Uterus (tissue), 2 donors: ENCODE data around the gene TAS2R60.

Experiments used
- CTCF ChIP-seq, 4 experiments: fragments of 200-600 bp in 2 of 4; fragments of 450-650 bp in 2 of 4; sonication (generic) in 2 of 4; IDR thresholded peaks; one replicate each; pipeline ENCODE4 v1.5.1; 2016 to 2019; ENCODE audit warnings: antibody characterized with exemption in 4 of 4, mild to moderate bottlenecking in 2 of 4, moderate library complexity in 1 of 4
- POLR2A ChIP-seq, 2 donors: fragments of 450-650 bp; IDR thresholded peaks; one replicate each; pipeline ENCODE4 v1.6.1; 2016; ENCODE audit warnings: antibody characterized with exemption in 2 of 2, mild to moderate bottlenecking in 1 of 2, moderate library complexity in 1 of 2

GRCh38 chr7:143406002-143406357 lies 37.3 kb upstream of the TAS2R60 start:
- no peak for TF ChIP-seq POLR2A (IDR thresholded peaks at IDR 0.05)
- TF ChIP-seq CTCF (IDR thresholded peaks at IDR 0.05) = no peak
